Progenitor cell of endocrine pancreas (in vitro differentiated cells): ENCODE measurements around the gene C13orf42. TPM values are rescaled to one million over a fixed set of nuclear protein-coding genes. Genes with fewer than 3 reads are reported as not detected.

ENCODE experiments used
- DNase-seq: peaks from one replicate; pipeline ENCODE4 v3.0.0; 2021; ENCODE audit warnings: low spot score; ENCODE audit not compliant: unreplicated experiment
- H3K27ac Mint-ChIP-seq: 2 replicates; pipeline ENCODE4 v1.8.0; 2021; ENCODE audit warnings: mild to moderate bottlenecking, moderate library complexity, mixed read lengths
- H3K27me3 Mint-ChIP-seq: 2 replicates; pipeline ENCODE4 v1.8.0; 2021; ENCODE audit warnings: mixed read lengths
- H3K36me3 Mint-ChIP-seq: 2 replicates; pipeline ENCODE4 v1.8.0; 2022; ENCODE audit warnings: mixed read lengths; ENCODE audit not compliant: insufficient read depth
- H3K4me1 Mint-ChIP-seq: 2 replicates; pipeline ENCODE4 v1.8.0; 2021; ENCODE audit warnings: low read depth, mixed read lengths
- H3K4me3 Mint-ChIP-seq: 2 replicates; pipeline ENCODE4 v1.8.0; 2021; ENCODE audit warnings: low read depth, mild to moderate bottlenecking, moderate library complexity, mixed read lengths
- H3K9me3 Mint-ChIP-seq: 2 replicates; pipeline ENCODE4 v1.8.0; 2021; ENCODE audit warnings: low read depth, mixed read lengths
- total RNA-seq: library from RNA; stranded (reverse); gene quantifications from 2 replicates; pipeline ENCODE4 v1.2.1, GENCODE V29; 2021
- TF ChIP-seq, protein P1 (sequence below): fragments of 200-600 bp; sonication (generic); IDR thresholded peaks from one replicate; pipeline ENCODE4 v1.5.0; 2021; ENCODE audit warnings: antibody characterized with exemption, mild to moderate bottlenecking; ENCODE audit not compliant: unreplicated experiment

Gene C13orf42
- total RNA-seq, 1 donor from 2014 or later, result not detected

GRCh38 chr13:51065372-51066090, 45.5 kb downstream of the C13orf42 start:
- no peak overlapping the region for H3K27ac Mint-ChIP-seq
- no peaks in the 10 kb centered on the region for H3K36me3 Mint-ChIP-seq
- TF ChIP-seq, protein P1, sequence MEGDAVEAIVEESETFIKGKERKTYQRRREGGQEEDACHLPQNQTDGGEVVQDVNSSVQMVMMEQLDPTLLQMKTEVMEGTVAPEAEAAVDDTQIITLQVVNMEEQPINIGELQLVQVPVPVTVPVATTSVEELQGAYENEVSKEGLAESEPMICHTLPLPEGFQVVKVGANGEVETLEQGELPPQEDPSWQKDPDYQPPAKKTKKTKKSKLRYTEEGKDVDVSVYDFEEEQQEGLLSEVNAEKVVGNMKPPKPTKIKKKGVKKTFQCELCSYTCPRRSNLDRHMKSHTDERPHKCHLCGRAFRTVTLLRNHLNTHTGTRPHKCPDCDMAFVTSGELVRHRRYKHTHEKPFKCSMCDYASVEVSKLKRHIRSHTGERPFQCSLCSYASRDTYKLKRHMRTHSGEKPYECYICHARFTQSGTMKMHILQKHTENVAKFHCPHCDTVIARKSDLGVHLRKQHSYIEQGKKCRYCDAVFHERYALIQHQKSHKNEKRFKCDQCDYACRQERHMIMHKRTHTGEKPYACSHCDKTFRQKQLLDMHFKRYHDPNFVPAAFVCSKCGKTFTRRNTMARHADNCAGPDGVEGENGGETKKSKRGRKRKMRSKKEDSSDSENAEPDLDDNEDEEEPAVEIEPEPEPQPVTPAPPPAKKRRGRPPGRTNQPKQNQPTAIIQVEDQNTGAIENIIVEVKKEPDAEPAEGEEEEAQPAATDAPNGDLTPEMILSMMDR, result no peak
- peaks cover 17% of the 10 kb centered on the region for H3K27me3 Mint-ChIP-seq
- peaks cover 5% of the 10 kb centered on the region for H3K4me1 Mint-ChIP-seq
- no peak for DNase-seq
- H3K4me3 Mint-ChIP-seq, result no peak overlapping the region
- no peaks in the 10 kb centered on the region for H3K9me3 Mint-ChIP-seq

GRCh38 chr13:51064753-51065152, 46.3 kb downstream of the C13orf42 start:
- no peak for DNase-seq
- Mint-ChIP-seq H3K4me1 (peaks cover 5% of the 10 kb centered on the region), H3K4me3 (no peak overlapping the region), H3K27ac (no peak overlapping the region), H3K9me3 (no peaks in the 10 kb centered on the region), H3K27me3 (peaks cover 17% of the 10 kb centered on the region), H3K36me3 (no peaks in the 10 kb centered on the region)
- TF ChIP-seq, protein P1, result no peak

- Mint-ChIP-seq H3K9me3 (no peaks in the 10 kb centered on the region), H3K36me3 (no peaks in the 10 kb centered on the region), H3K27ac (no peak overlapping the region), H3K4me1 (peaks cover 5% of the 10 kb centered on the region), H3K27me3 (peaks cover 17% of the 10 kb centered on the region), H3K4me3 (no peak overlapping the region)
- TF ChIP-seq, protein P1, result no peak
- DNase-seq, result no peak
Observed at GRCh38 chr13:51063909-51064308, 47.2 kb downstream of the C13orf42 start.

- Mint-ChIP-seq H3K27me3 (no peaks in the 10 kb centered on the region), H3K27ac (no peak overlapping the region), H3K4me3 (no peak overlapping the region), H3K4me1 (no peaks in the 10 kb centered on the region), H3K9me3 (peaks cover 4% of the 10 kb centered on the region), H3K36me3 (no peaks in the 10 kb centered on the region)
- no peak for DNase-seq
- TF ChIP-seq, protein P1, result no peak
Observed at GRCh38 chr13:51058461-51059167, 52.5 kb downstream of the C13orf42 start.

DNA sequence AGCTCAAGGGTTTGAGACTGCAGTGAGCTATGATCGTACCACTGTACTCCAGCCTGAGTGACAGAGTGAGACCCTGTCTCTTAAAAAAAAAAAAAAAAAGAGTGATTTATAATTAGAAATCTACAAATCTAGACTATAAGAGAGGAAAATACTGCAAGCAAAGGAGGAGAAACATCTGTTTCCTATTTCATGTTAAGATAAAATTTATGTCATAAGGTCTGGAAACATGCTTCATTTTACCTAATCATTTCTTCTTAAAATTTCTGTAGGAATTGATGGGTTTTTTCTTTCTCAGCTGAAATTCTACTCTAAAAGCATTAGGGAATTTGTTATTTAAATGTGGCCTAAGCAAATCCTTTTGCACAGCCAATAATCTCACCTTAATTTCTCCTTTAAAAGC, 53.2 kb downstream of the C13orf42 start:
- TF ChIP-seq, protein P1, result no peak
- Mint-ChIP-seq H3K4me1 (no peaks in the 10 kb centered on the region), H3K9me3 (peaks cover 4% of the 10 kb centered on the region), H3K27ac (no peak overlapping the region), H3K27me3 (no peaks in the 10 kb centered on the region), H3K4me3 (no peak overlapping the region), H3K36me3 (no peaks in the 10 kb centered on the region)
- DNase-seq, result no peak
